Measurements from ENCODE around the gene ASCL3.

DNA sequence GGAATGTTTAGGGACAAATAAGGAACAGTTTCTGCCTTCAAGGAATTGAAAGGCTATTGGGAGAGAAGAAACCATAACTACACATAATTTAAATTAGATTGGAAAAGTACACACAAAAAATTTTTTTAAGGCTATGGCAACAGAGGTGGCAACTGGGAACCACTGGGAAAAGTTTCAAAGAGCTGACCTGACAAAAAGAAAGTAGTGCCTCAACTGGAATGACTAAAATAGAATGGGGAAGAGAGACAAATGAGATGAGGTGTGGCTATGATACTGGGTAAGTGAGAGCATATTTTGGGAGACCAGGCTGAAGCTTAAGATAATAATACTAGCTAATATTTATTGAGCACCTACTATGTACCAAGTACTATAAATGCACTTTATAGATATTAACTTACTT, 34.7 kb downstream of the ASCL3 start:
- TF ChIP-seq, protein P1, sequence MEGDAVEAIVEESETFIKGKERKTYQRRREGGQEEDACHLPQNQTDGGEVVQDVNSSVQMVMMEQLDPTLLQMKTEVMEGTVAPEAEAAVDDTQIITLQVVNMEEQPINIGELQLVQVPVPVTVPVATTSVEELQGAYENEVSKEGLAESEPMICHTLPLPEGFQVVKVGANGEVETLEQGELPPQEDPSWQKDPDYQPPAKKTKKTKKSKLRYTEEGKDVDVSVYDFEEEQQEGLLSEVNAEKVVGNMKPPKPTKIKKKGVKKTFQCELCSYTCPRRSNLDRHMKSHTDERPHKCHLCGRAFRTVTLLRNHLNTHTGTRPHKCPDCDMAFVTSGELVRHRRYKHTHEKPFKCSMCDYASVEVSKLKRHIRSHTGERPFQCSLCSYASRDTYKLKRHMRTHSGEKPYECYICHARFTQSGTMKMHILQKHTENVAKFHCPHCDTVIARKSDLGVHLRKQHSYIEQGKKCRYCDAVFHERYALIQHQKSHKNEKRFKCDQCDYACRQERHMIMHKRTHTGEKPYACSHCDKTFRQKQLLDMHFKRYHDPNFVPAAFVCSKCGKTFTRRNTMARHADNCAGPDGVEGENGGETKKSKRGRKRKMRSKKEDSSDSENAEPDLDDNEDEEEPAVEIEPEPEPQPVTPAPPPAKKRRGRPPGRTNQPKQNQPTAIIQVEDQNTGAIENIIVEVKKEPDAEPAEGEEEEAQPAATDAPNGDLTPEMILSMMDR (IDR thresholded peaks at IDR 0.05), result no peak
- TF ChIP-seq POLR2A (IDR thresholded peaks at IDR 0.05), result no peak

Data from tibial nerve (tissue), 3 donors.